ENCODE data around the gene PDE2A.

PDE2A gene

GRCh38 chr11:72704028-72704782 is 30.0 kb upstream of the PDE2A start:
- no peak for DNase-seq

- DNase-seq: no peak
These were observed 29.2 kb upstream of the PDE2A start for GRCh38 chr11:72703267-72704008.

GRCh38 chr11:72702577-72703241 is 28.5 kb upstream of the PDE2A start:
- DNase-seq: no peak

GRCh38 chr11:72702096-72702495 is 27.9 kb upstream of the PDE2A start:
- no peak for DNase-seq

- no peak for DNase-seq
These were observed 27.2 kb upstream of the PDE2A start for GRCh38 chr11:72701466-72701865.

GRCh38 chr11:72700146-72700545 is 25.9 kb upstream of the PDE2A start:
- no peak for DNase-seq

GRCh38 chr11:72697814-72698213 is 23.6 kb upstream of the PDE2A start:
- no peak for DNase-seq

GRCh38 chr11:72696866-72697700 is 22.9 kb upstream of the PDE2A start:
- no peak for DNase-seq

- DNase-seq: no peak
These were observed 21.1 kb upstream of the PDE2A start for GRCh38 chr11:72695354-72695753.

- no peak for DNase-seq
These were observed 19.2 kb upstream of the PDE2A start for GRCh38 chr11:72693271-72693968.

- DNase-seq: no peak
These were observed 18.4 kb upstream of the PDE2A start for GRCh38 chr11:72692498-72693237.

GRCh38 chr11:72690166-72690565 is 15.9 kb upstream of the PDE2A start:
- DNase-seq: no peak

GRCh38 chr11:72688929-72689328 is 14.7 kb upstream of the PDE2A start:
- DNase-seq: no peak

GRCh38 chr11:72688486-72688885 is 14.3 kb upstream of the PDE2A start:
- no peak for DNase-seq

- DNase-seq: no peak
These were observed 13.1 kb upstream of the PDE2A start for GRCh38 chr11:72687326-72687725.

- no peak for DNase-seq
These were observed 12.5 kb upstream of the PDE2A start for GRCh38 chr11:72686639-72687220.

GRCh38 chr11:72685560-72686480 is 11.6 kb upstream of the PDE2A start:
- no peak for DNase-seq

- DNase-seq: no peak
These were observed 10.2 kb upstream of the PDE2A start for GRCh38 chr11:72684236-72684912.

- DNase-seq: peak; percentile 44
These were observed 9.6 kb upstream of the PDE2A start for GRCh38 chr11:72683782-72684200.
